H9 (cell line): Measurements from ENCODE around the gene VAV3. TPM values are rescaled to one million over a fixed set of nuclear protein-coding genes. Genes with fewer than 3 reads are reported as not detected.

Experiments
- DNase-seq: peaks from one replicate; pipeline ENCODE4 v3.0.0-alpha.2; 2017
- H2AFZ ChIP-seq: one replicate; pipeline ENCODE4 v1.6.1; 2013; ENCODE audit warnings: mild to moderate bottlenecking, low read length, control low read depth, moderate library complexity
- H2AK5ac ChIP-seq: 2 replicates; pipeline ENCODE4 v1.6.1; 2013; ENCODE audit warnings: low read length, control low read depth, mixed read lengths; ENCODE audit not compliant: insufficient read length
- H2BK120ac ChIP-seq: one replicate; pipeline ENCODE4 v1.6.1; 2013; ENCODE audit warnings: low read depth, mild to moderate bottlenecking, low read length, control low read depth, inconsistent platforms; ENCODE audit not compliant: poor library complexity, severe bottlenecking
- H2BK12ac ChIP-seq: 2 replicates; pipeline ENCODE4 v1.6.1; 2013; ENCODE audit warnings: low read length, control low read depth, mixed read lengths, low read depth; ENCODE audit not compliant: insufficient read length
- H2BK15ac ChIP-seq: 2 replicates; pipeline ENCODE4 v1.6.1; 2013; ENCODE audit warnings: low read depth, low read length, control low read depth
- H2BK20ac ChIP-seq: one replicate; pipeline ENCODE4 v1.6.1; 2013; ENCODE audit warnings: low read depth, mild to moderate bottlenecking, low read length, control low read depth, inconsistent platforms; ENCODE audit not compliant: poor library complexity, severe bottlenecking
- H2BK5ac ChIP-seq: 2 replicates; pipeline ENCODE4 v1.6.1; 2013; ENCODE audit warnings: low read length, control low read depth, mixed read lengths; ENCODE audit not compliant: insufficient read length
- H3K14ac ChIP-seq: 2 replicates; pipeline ENCODE4 v1.6.1; 2013; ENCODE audit warnings: low read length, control low read depth; ENCODE audit not compliant: insufficient read depth
- H3K18ac ChIP-seq: 2 replicates; pipeline ENCODE4 v1.6.1; 2013; ENCODE audit warnings: low read depth, mild to moderate bottlenecking, mixed read lengths, low read length, control low read depth; ENCODE audit not compliant: insufficient read length
- H3K23ac ChIP-seq: 2 replicates; pipeline ENCODE4 v1.6.1; 2013; ENCODE audit warnings: low read length, control low read depth, mixed read lengths, low read depth; ENCODE audit not compliant: insufficient read length
- H3K23me2 ChIP-seq: 2 replicates; pipeline ENCODE4 v1.6.1; 2013; ENCODE audit warnings: low read depth, mild to moderate bottlenecking, mixed read lengths, low read length, control low read depth; ENCODE audit not compliant: insufficient read length, poor library complexity, severe bottlenecking
- H3K27ac ChIP-seq: 2 replicates; pipeline ENCODE4 v1.5.1; 2013; ENCODE audit warnings: low read length, control low read depth, mixed read lengths, low read depth; ENCODE audit not compliant: insufficient read length
- H3K27me3 ChIP-seq: 2 replicates; pipeline ENCODE4 v1.6.1; 2013; ENCODE audit warnings: low read length, control low read depth, inconsistent platforms; ENCODE audit not compliant: insufficient read depth
- H3K4ac ChIP-seq: 2 replicates; pipeline ENCODE4 v1.6.1; 2013; ENCODE audit warnings: low read depth, mild to moderate bottlenecking, control low read depth, inconsistent platforms, low read length, moderate library complexity
- H3K4me1 ChIP-seq: 2 replicates; pipeline ENCODE4 v1.6.1; 2013; ENCODE audit warnings: low read length, control low read depth, inconsistent platforms; ENCODE audit not compliant: insufficient read depth
- H3K4me2 ChIP-seq: 2 replicates; pipeline ENCODE4 v1.6.1; 2013; ENCODE audit warnings: low read length, control low read depth, mixed read lengths; ENCODE audit not compliant: insufficient read length, insufficient read depth
- H3K56ac ChIP-seq: 2 replicates; pipeline ENCODE4 v1.6.1; 2013; ENCODE audit warnings: low read depth, mild to moderate bottlenecking, mixed read lengths, low read length, control low read depth; ENCODE audit not compliant: insufficient read length
- H3K79me1 ChIP-seq: 2 replicates; pipeline ENCODE4 v1.6.1; 2013; ENCODE audit warnings: low read depth, mild to moderate bottlenecking, moderate library complexity, low read length, control low read depth, inconsistent platforms; ENCODE audit not compliant: insufficient read depth, poor library complexity, severe bottlenecking
- H3K79me2 ChIP-seq: 2 replicates; pipeline ENCODE4 v1.6.1; 2013; ENCODE audit warnings: low read length, control low read depth, inconsistent platforms; ENCODE audit not compliant: insufficient read depth
- H3K9ac ChIP-seq: 2 replicates; pipeline ENCODE4 v1.6.1; 2013; ENCODE audit warnings: low read length, control low read depth, mixed read lengths; ENCODE audit not compliant: insufficient read length; ENCODE audit errors: extremely low read depth
- H3K9me3 ChIP-seq: one replicate; pipeline ENCODE4 v1.6.1; 2013; ENCODE audit warnings: low read depth, low read length, inconsistent platforms; ENCODE audit not compliant: control insufficient read depth
- H3T11ph ChIP-seq: one replicate; pipeline ENCODE4 v1.6.1; 2013; ENCODE audit warnings: mild to moderate bottlenecking, low read length, control low read depth, inconsistent platforms
- H4K20me1 ChIP-seq: one replicate; pipeline ENCODE4 v1.6.1; 2013; ENCODE audit not compliant: control insufficient read depth, insufficient read length, insufficient read depth
- H4K5ac ChIP-seq: 2 replicates; pipeline ENCODE4 v1.6.1; 2013; ENCODE audit warnings: low read depth, mild to moderate bottlenecking, mixed read lengths, low read length, control low read depth; ENCODE audit not compliant: insufficient read length
- H4K8ac ChIP-seq: replicated peaks from 2 replicates; pipeline ENCODE4 v1.6.1; 2013; ENCODE audit warnings: low read length, control low read depth, mixed read lengths, low read depth; ENCODE audit not compliant: insufficient read length
- H4K91ac ChIP-seq: 2 replicates; pipeline ENCODE4 v1.6.1; 2013; ENCODE audit warnings: low read depth, mild to moderate bottlenecking, moderate library complexity, mixed read lengths, low read length, control low read depth; ENCODE audit not compliant: insufficient read length
- H3K27ac Mint-ChIP-seq, 3 experiments: 2 replicates in 2 of 3; 3 replicates in 1 of 3; pipeline ENCODE4 v1.8.0; 2020 to 2021; ENCODE audit warnings: mixed read lengths in 3 of 3, mild to moderate bottlenecking in 1 of 3, moderate library complexity in 1 of 3
- H3K27me3 Mint-ChIP-seq: 2 replicates; pipeline ENCODE4 v1.8.0; 2021; ENCODE audit warnings: low read depth, mild to moderate bottlenecking, moderate library complexity, mixed read lengths
- H3K36me3 Mint-ChIP-seq, 3 experiments: 2 replicates in 2 of 3; 3 replicates in 1 of 3; pipeline ENCODE4 v1.8.0; 2020 to 2021; ENCODE audit warnings: low read depth in 3 of 3, mixed read lengths in 3 of 3; ENCODE audit not compliant: insufficient read depth in 1 of 3
- H3K4me1 Mint-ChIP-seq, 2 experiments: 2 replicates each; pipeline ENCODE4 v1.8.0; 2020; ENCODE audit warnings: mixed read lengths in 2 of 2
- H3K4me3 Mint-ChIP-seq, 2 experiments: 2 replicates in 1 of 2; 3 replicates in 1 of 2; pipeline ENCODE4 v1.8.0; 2020 to 2021; ENCODE audit warnings: mild to moderate bottlenecking in 2 of 2, mixed read lengths in 2 of 2, moderate library complexity in 1 of 2
- H3K9me3 Mint-ChIP-seq, 2 experiments: 2 replicates in 1 of 2; 3 replicates in 1 of 2; pipeline ENCODE4 v1.8.0; 2020; ENCODE audit warnings: mild to moderate bottlenecking in 2 of 2, mixed read lengths in 2 of 2, moderate library complexity in 1 of 2
- CTCF ChIP-seq: fragments of 200-600 bp; sonication (generic); conservative IDR thresholded peaks from 3 replicates; pipeline ENCODE4 v1.8.0; 2021; ENCODE audit warnings: antibody characterized with exemption, mild to moderate bottlenecking
- WGBS: extraction: QIAGEN DNeasy Blood & Tissue Kit; methylation state at CpG from one replicate; pipeline ENCODE4 v1.1.7; 2013; ENCODE audit warnings: missing lambda C conversion rate, low lambda C conversion rate, mixed read lengths; ENCODE audit not compliant: insufficient read length; ENCODE audit errors: extremely low coverage; 5-methylcytosine and 5-hydroxymethylcytosine counted together
- total RNA-seq: library from RNA; stranded (reverse); gene quantifications from 2 replicates; pipeline ENCODE4 v1.2.1, GENCODE V29; 2021

VAV3 gene
- total RNA-seq, 1 experiment from 2014 or later = 5.1 TPM

GRCh38 chr1:107843989-107844388 lies 121.0 kb downstream of the VAV3 start:
- Histone ChIP-seq H3K9ac (no peak overlapping the region), H4K5ac (no peak overlapping the region), H2BK120ac (no peak overlapping the region), H3T11ph (no peak overlapping the region), H3K23me2 (no peaks in the 10 kb centered on the region), H2AK5ac (no peak overlapping the region), H2BK12ac (no peak overlapping the region), H3K56ac (no peak overlapping the region), H3K4me2 (no peak overlapping the region), H4K8ac (no peak overlapping the region), H3K23ac (no peak overlapping the region), H2BK20ac (no peak overlapping the region), H2BK15ac (no peak overlapping the region), H3K27ac (no peak overlapping the region), H3K9me3 (no peaks in the 10 kb centered on the region), H3K18ac (no peak overlapping the region), H4K20me1 (no peaks in the 10 kb centered on the region), H4K91ac (no peak overlapping the region), H3K79me2 (no peaks in the 10 kb centered on the region), H3K27me3 (no peaks in the 10 kb centered on the region), H3K4ac (no peak overlapping the region), H2BK5ac (no peak overlapping the region), H3K79me1 (no peaks in the 10 kb centered on the region), H3K4me1 (peaks cover 5% of the 10 kb centered on the region; the same call in 1 of the 2 replicates), H3K14ac (no peak overlapping the region; the same call in 1 of the 2 replicates), H2AFZ (no peak overlapping the region)
- Mint-ChIP-seq H3K27me3 (no peaks in the 10 kb centered on the region), H3K36me3 (peaks cover 6 to 15% (median 13%) of the 10 kb centered on the region in 3 experiments; a peak in 6 of 7 replicates), H3K27ac (peak overlapping the region in 1 of 3 experiments; percentile 34; a peak in 1 of 7 replicates), H3K9me3 (peaks cover 9 to 14% of the 10 kb centered on the region in 2 experiments), H3K4me3 (no peak overlapping the region), H3K4me1 (peaks cover 16 to 28% of the 10 kb centered on the region in 2 experiments)
- WGBS = no CpG with 5 or more reads among the region's 6 CpGs
- TF ChIP-seq CTCF = no peak
- no peak for DNase-seq
